ENCODE data around the gene WBP2.

WBP2 gene

DNA sequence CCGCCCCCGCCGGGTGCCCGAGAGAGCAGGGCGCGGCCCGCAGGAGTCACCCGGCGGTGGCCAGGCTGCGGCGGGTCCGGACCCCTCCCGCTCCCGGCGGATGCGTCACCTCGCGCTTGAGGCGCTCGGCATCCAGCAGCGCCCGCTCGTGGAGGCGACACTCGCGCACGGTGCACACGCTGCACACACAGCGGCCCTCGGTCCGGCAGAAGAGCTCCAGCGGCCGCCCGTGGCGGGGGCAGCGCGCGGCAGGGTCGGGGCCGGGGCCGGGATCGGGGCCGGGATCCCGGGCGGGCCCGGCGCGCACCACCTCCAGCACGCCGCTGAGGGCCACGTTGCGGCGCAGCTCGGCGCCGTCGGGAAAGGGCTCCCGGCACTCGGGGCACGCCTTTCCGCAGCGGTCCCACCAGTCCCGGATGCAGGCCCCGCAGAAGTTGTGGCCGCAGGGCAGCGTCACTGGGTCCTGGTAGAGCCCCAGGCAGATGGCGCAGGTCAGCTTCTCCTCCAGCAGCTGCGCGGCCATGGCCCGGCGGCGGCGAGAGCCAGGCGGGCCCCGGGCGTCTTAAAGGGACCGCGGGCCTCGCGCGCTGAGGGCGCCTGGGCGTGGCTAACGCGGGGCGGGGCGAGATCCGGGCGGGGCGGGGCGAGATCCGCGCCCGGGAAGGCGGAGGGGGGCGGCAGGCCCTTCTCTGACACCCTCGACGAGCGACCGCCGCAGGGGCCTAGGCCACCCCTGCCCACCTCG lies 41.5 kb upstream of the WBP2 start, which contains the start of gene TRIM65:
TRIM65 (minus strand) TSS at position 537 of the 745 bp plus-strand sequence; CDS start at position 523, 14 bp downstream.
- no peaks in the 10 kb centered on the region for H3K27me3 ChIP-seq (ENCODE audit: control insufficient read depth, insufficient read depth, low read length)
- H3K4me1 ChIP-seq (ENCODE audit: control insufficient read depth, insufficient read depth, low read length): peaks cover 19% of the 10 kb centered on the region
- peak within 1 kb of the TSS; percentile 93 for H3K9ac ChIP-seq (ENCODE audit: low read depth, low read length)
- H3K36me3 ChIP-seq (ENCODE audit: control insufficient read depth, insufficient read depth, low read length): peaks cover 47% of the 10 kb centered on the region
- H3K27ac ChIP-seq (ENCODE audit: low read depth, low read length): peak within 1 kb of the TSS; percentile 86
- H3K4me3 ChIP-seq (ENCODE audit: low read depth, low read length): peak within 1 kb of the TSS; percentile 94
- no peaks in the 10 kb centered on the region for H3K9me3 ChIP-seq (ENCODE audit: control insufficient read depth, insufficient read depth, low read length)

DNA sequence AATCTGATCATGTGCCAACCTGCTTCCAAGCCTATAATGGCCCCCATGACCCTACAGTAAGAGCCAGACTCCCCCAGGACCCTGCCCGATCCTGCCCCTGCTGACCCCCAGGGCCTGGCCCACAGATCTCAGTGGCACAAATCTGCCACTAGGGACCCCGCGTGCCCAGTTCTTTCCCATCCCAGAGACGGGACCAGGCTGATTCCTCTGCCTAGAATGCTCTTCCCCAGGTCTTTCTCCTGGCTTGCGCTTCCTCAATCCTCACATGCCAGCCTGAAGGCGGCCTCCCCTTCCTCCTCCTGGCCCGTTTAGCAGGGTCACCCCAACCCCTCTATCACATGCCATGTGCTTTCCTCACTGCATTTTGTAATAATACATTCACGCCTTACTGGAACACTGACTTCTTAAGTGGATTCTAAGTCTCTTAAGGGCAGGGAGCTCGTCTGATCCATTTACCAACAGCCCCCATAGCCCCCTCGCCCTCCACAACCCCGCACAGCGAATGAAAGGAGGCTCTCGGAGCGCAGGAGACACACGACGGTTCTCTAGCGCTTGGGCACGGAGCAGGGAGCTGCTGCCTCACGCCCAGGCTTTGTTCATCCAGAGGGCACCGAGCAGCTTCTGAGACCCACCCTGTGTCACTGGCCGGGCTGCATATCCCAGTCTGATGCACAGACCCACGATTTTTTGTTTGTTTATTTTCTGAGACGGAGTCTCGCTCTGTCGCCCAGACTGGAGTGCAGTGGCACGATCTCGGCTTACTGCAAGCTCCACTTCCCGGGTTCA lies 40.4 kb upstream of the WBP2 start:
- H3K27me3 ChIP-seq (ENCODE audit: control insufficient read depth, insufficient read depth, low read length): no peaks in the 10 kb centered on the region
- peak overlapping the region; percentile 94 for H3K4me3 ChIP-seq (ENCODE audit: low read depth, low read length)
- H3K36me3 ChIP-seq (ENCODE audit: control insufficient read depth, insufficient read depth, low read length): peaks cover 47% of the 10 kb centered on the region
- peak overlapping the region; percentile 34 for H3K27ac ChIP-seq (ENCODE audit: low read depth, low read length)
- H3K9me3 ChIP-seq (ENCODE audit: control insufficient read depth, insufficient read depth, low read length): no peaks in the 10 kb centered on the region
- H3K9ac ChIP-seq (ENCODE audit: low read depth, low read length): peak overlapping the region; percentile 51; the same call in 1 of the 2 replicates
- H3K4me1 ChIP-seq (ENCODE audit: control insufficient read depth, insufficient read depth, low read length): peaks cover 19% of the 10 kb centered on the region

DNA sequence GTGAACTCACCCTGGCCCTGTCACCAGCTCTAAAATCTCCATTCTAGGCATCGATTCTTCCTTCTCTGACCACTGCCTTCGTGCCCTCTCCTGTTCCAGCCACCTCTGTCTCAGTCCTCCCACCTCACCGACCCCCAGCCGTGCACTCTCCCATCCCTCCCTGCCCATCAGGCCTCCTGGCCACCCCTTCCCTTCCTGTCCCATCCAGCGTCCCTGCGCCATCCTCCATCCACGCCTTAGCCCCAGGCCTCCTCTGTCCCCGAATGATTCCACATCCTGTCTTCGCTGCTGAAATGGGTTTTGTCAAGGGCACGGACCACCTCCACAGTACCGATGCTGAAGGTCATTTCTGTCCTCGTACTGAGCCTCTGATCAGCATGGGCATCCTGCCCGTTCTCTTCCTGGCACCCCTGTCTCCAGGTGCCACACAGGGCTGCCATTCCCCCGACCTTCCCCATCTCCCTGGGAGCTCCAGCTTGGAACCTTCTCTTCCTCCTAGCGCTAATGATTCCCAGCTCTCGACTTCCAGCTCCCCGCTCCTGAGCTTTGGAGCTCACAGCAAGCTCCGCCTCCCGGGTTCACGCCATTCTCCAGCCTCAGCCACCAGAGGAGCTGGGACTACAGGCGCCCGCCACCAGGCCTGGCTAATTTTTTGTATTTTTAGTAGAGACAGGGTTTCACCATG lies 39.1 kb upstream of the WBP2 start:
- no peak overlapping the region for H3K27ac ChIP-seq (ENCODE audit: low read depth, low read length)
- H3K36me3 ChIP-seq (ENCODE audit: control insufficient read depth, insufficient read depth, low read length): peaks cover 46% of the 10 kb centered on the region

DNA sequence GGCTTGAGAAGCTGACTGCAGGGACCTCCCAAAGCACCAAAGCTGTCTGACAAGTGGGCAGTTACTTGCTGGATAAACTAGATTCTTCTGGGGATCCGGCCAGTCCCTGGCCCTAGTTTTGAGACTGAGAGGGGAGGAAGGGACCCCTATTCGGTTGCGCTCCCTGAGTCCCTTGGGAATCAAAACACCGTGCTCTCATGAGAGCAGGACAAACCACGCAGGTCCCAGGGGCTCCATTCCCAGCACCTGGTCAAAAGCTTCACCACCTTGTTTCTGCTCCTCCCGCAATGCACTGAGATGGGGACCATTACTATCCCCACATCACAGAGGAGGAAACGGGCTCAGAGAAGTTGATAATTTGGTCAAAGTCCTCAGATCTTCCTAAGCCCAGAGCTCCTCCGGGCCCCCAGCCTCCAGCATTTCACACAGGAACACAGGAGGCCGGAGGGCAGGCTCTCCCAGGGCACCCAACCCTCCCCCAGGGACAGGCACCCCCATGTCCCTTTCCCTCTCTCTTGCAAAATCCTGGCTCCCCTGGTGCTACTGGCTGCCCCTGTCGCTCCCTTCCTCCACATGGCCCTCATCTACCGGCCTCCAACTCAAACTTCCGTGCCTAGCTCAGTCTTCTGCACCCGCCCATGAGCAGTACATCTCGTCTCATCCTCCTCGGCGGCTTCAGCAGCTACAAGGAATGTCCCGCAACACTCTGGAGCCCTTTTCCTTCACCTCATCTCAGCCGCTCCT lies 38.3 kb upstream of the WBP2 start:
- Histone ChIP-seq H3K27ac (ENCODE audit: low read depth, low read length) (no peak overlapping the region), H3K9me3 (ENCODE audit: control insufficient read depth, insufficient read depth, low read length) (no peaks in the 10 kb centered on the region), H3K9ac (ENCODE audit: low read depth, low read length) (no peak overlapping the region), H3K27me3 (ENCODE audit: control insufficient read depth, insufficient read depth, low read length) (no peaks in the 10 kb centered on the region), H3K4me3 (ENCODE audit: low read depth, low read length) (no peak overlapping the region), H3K4me1 (ENCODE audit: control insufficient read depth, insufficient read depth, low read length) (peaks cover 19% of the 10 kb centered on the region), H3K36me3 (ENCODE audit: control insufficient read depth, insufficient read depth, low read length) (peaks cover 39% of the 10 kb centered on the region)

More for the DNA sequence above, 39.1 kb upstream of the WBP2 start:
- Histone ChIP-seq H3K27me3 (ENCODE audit: control insufficient read depth, insufficient read depth, low read length) (no peaks in the 10 kb centered on the region), H3K9me3 (ENCODE audit: control insufficient read depth, insufficient read depth, low read length) (no peaks in the 10 kb centered on the region), H3K4me3 (ENCODE audit: low read depth, low read length) (no peak overlapping the region), H3K9ac (ENCODE audit: low read depth, low read length) (no peak overlapping the region), H3K4me1 (ENCODE audit: control insufficient read depth, insufficient read depth, low read length) (peaks cover 19% of the 10 kb centered on the region)

DNA sequence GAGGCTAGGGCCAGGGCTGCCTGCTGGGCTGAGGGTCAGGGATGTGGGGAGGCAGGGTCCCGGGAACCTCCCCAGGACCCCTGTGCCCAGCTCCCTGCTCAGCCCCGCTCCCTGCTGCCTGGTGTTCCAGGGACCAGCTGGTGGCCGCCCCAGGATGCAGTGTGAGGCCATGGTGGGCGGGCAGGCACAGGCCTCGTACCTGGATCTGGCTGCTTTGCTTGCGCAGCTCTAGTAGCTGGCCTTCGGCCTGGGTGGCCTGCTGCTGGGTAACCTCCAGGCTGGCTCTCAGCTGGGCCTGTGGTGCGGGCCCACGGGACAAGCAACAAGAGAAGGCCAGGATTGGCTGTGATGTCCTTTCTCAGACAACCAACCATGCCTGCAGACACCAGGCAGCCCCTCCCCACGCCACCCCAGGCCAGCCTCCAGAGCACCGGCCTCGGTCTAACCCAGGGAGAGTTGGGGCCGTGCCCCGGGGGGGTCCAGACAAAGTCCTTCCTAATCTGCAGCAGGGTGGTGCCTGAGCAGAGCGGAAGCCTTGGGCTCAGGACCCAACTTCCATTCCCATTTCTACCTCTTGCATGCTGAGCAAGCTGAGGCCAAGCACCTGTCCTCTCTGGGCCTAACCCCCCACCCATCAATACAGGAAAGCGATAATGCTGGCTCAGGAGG lies 37.6 kb upstream of the WBP2 start:
- no peak overlapping the region for H3K27ac ChIP-seq (ENCODE audit: low read depth, low read length)
- H3K4me1 ChIP-seq (ENCODE audit: control insufficient read depth, insufficient read depth, low read length): peaks cover 19% of the 10 kb centered on the region
- no peaks in the 10 kb centered on the region for H3K9me3 ChIP-seq (ENCODE audit: control insufficient read depth, insufficient read depth, low read length)
- H3K36me3 ChIP-seq (ENCODE audit: control insufficient read depth, insufficient read depth, low read length): peaks cover 36% of the 10 kb centered on the region
- no peak overlapping the region for H3K9ac ChIP-seq (ENCODE audit: low read depth, low read length)
- no peaks in the 10 kb centered on the region for H3K27me3 ChIP-seq (ENCODE audit: control insufficient read depth, insufficient read depth, low read length)
- no peak overlapping the region for H3K4me3 ChIP-seq (ENCODE audit: low read depth, low read length)

DNA sequence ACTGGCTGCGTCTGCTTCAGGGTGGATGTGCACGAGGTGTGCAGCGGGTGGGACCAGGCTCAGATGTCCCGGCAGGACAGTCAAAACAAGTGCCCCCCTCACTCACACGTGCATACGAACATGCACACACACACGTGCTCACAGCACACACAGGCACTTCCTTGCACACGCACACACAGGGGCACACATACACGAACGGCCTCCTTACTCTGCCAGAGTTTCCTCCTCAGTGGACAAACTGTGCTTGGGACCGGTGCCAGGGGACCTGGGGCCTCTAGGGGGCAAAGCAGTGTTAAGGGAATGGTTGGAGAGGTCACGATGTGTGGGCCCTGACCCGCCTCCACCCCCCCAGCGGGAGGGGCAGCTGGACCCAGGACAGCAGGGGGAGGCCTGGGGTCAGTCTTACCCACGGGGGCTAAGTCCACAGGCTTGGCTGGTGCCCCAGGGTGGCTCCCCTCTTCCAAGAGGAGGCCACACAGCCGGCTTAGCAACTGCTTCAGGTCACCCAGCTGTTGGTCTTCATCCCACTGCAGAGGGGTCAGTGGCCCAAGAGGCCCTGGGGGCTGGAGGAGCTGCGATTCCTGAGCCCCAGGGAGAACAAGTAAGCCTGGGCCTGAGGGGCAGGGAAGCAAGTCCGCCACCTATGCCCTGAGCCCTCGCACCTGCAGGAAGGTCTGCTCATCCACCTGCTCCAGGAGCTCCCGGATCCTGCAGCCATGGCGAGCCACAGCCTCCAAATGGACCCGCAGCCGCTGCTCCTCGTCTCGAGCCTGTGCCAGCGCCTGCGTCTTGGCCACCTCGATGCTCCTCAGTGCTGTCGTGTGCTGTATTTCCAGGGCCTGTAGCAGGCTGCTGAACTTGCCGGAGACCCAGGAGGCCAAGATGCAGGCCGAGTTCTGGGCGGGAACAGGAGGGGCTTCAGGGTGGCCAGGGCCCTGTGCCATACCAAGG lies 36.7 kb upstream of the WBP2 start:
- peaks cover 36% of the 10 kb centered on the region for H3K36me3 ChIP-seq (ENCODE audit: control insufficient read depth, insufficient read depth, low read length)
- H3K4me1 ChIP-seq (ENCODE audit: control insufficient read depth, insufficient read depth, low read length): peaks cover 15% of the 10 kb centered on the region
- H3K27me3 ChIP-seq (ENCODE audit: control insufficient read depth, insufficient read depth, low read length): no peaks in the 10 kb centered on the region
- H3K9me3 ChIP-seq (ENCODE audit: control insufficient read depth, insufficient read depth, low read length): no peaks in the 10 kb centered on the region
- H3K4me3 ChIP-seq (ENCODE audit: low read depth, low read length): no peak overlapping the region
- H3K27ac ChIP-seq (ENCODE audit: low read depth, low read length): no peak overlapping the region
- H3K9ac ChIP-seq (ENCODE audit: low read depth, low read length): no peak overlapping the region

DNA sequence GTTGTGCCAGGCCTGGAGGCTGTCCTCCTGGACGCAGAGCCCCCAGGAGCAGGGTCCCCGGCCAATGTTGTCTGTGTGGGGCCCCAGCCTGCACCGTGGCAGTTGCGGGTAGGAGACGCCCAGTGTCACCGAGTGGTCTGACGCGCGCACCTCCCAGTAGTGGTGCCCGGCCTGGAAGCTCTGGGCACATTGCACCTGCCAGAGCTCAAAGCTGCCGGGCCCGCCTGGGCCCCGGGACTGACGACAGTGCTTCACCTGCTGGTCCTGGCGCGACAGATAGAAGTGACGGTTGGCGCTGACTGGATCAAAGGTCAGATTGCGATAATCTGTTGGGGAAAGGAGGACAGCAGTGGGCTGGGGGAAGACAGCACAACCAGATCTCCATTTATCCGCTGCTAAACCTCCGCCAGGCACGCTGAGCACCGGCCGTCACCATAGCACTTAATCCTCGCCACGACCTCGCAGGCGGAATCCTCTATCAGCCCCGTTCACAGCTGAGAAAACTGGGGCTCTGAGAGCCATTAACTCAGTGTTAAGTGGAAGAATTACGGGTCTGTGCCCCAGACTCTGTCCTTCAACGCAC lies 36.0 kb upstream of the WBP2 start:
- H3K27me3 ChIP-seq (ENCODE audit: control insufficient read depth, insufficient read depth, low read length): no peaks in the 10 kb centered on the region
- H3K9me3 ChIP-seq (ENCODE audit: control insufficient read depth, insufficient read depth, low read length): no peaks in the 10 kb centered on the region
- H3K4me3 ChIP-seq (ENCODE audit: low read depth, low read length): no peak overlapping the region
- H3K4me1 ChIP-seq (ENCODE audit: control insufficient read depth, insufficient read depth, low read length): peaks cover 15% of the 10 kb centered on the region
- peaks cover 36% of the 10 kb centered on the region for H3K36me3 ChIP-seq (ENCODE audit: control insufficient read depth, insufficient read depth, low read length)
- no peak overlapping the region for H3K27ac ChIP-seq (ENCODE audit: low read depth, low read length)
- no peak overlapping the region for H3K9ac ChIP-seq (ENCODE audit: low read depth, low read length)

DNA sequence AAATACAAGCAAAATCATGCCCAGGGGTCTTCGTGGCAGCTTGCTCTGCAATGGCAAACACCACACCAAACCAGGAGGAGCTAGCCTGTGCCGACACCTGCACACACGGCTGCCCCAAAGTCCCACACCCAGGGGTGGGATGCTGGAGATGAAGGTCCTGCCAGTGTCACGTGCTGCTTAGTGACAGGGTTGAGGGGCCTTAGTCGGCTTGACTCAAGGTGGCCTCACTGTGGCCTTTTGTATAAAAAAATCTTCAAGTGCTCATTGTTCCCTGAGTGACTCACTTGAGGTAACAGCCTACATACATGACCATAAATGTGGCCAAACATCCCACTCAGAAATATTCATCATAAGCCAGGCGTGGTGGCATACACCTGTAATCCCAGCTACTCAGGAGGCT lies 34.3 kb upstream of the WBP2 start:
- H3K36me3 ChIP-seq (ENCODE audit: control insufficient read depth, insufficient read depth, low read length): peaks cover 36% of the 10 kb centered on the region
- no peak overlapping the region for H3K27ac ChIP-seq (ENCODE audit: low read depth, low read length)
- no peaks in the 10 kb centered on the region for H3K9me3 ChIP-seq (ENCODE audit: control insufficient read depth, insufficient read depth, low read length)
- H3K4me1 ChIP-seq (ENCODE audit: control insufficient read depth, insufficient read depth, low read length): peaks cover 5% of the 10 kb centered on the region; the same call in 1 of the 2 replicates
- no peak overlapping the region for H3K4me3 ChIP-seq (ENCODE audit: low read depth, low read length)
- H3K9ac ChIP-seq (ENCODE audit: low read depth, low read length): no peak overlapping the region
- no peaks in the 10 kb centered on the region for H3K27me3 ChIP-seq (ENCODE audit: control insufficient read depth, insufficient read depth, low read length)

DNA sequence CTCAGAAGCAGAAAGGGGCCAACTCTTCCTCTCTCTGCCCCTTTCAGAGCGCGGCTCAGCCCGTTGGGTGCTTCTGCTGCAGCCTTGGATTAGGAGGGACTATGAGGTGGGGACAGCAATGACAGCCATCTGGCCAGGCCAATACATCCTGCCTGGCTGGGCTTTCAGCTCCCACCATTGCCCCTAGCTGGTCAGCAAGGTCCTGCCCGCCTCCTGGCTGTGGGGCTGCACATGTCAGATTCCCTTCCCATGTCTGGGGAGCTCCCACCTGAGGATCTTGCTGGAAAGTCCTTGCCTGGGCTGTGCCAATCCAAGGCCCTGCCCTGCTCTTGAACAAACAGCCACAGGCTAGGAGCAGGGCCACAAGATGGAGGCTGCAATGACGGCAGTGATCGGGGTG lies 33.3 kb upstream of the WBP2 start:
- H3K4me1 ChIP-seq (ENCODE audit: control insufficient read depth, insufficient read depth, low read length): no peaks in the 10 kb centered on the region
- no peak overlapping the region for H3K9ac ChIP-seq (ENCODE audit: low read depth, low read length)
- H3K27ac ChIP-seq (ENCODE audit: low read depth, low read length): no peak overlapping the region
- no peaks in the 10 kb centered on the region for H3K27me3 ChIP-seq (ENCODE audit: control insufficient read depth, insufficient read depth, low read length)
- H3K4me3 ChIP-seq (ENCODE audit: low read depth, low read length): no peak overlapping the region
- peaks cover 36% of the 10 kb centered on the region for H3K36me3 ChIP-seq (ENCODE audit: control insufficient read depth, insufficient read depth, low read length)
- H3K9me3 ChIP-seq (ENCODE audit: control insufficient read depth, insufficient read depth, low read length): no peaks in the 10 kb centered on the region
